Measurements from ENCODE around the gene CUX1.
A peak's percentile ranks its signal among the peaks of the same experiment; 100 is the strongest.
"Not testable (repeated sequence)": the region's sequence is repeated elsewhere in the genome, so short reads cannot be mapped to it uniquely, and the experiment has no call there.

The CUX1 gene

GRCh38 chr7:101845974-101846373, 28.5 kb downstream of the CUX1 start:
- TF ChIP-seq, protein P1, sequence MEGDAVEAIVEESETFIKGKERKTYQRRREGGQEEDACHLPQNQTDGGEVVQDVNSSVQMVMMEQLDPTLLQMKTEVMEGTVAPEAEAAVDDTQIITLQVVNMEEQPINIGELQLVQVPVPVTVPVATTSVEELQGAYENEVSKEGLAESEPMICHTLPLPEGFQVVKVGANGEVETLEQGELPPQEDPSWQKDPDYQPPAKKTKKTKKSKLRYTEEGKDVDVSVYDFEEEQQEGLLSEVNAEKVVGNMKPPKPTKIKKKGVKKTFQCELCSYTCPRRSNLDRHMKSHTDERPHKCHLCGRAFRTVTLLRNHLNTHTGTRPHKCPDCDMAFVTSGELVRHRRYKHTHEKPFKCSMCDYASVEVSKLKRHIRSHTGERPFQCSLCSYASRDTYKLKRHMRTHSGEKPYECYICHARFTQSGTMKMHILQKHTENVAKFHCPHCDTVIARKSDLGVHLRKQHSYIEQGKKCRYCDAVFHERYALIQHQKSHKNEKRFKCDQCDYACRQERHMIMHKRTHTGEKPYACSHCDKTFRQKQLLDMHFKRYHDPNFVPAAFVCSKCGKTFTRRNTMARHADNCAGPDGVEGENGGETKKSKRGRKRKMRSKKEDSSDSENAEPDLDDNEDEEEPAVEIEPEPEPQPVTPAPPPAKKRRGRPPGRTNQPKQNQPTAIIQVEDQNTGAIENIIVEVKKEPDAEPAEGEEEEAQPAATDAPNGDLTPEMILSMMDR (conservative IDR thresholded peaks at IDR 0.05), result no peak
- no peak overlapping the region for H3K27ac ChIP-seq

GRCh38 chr7:101846800-101847538, 29.5 kb downstream of the CUX1 start:
- H3K27ac ChIP-seq, result no peak overlapping the region
- TF ChIP-seq, protein P1 (conservative IDR thresholded peaks at IDR 0.05), result no peak

DNA sequence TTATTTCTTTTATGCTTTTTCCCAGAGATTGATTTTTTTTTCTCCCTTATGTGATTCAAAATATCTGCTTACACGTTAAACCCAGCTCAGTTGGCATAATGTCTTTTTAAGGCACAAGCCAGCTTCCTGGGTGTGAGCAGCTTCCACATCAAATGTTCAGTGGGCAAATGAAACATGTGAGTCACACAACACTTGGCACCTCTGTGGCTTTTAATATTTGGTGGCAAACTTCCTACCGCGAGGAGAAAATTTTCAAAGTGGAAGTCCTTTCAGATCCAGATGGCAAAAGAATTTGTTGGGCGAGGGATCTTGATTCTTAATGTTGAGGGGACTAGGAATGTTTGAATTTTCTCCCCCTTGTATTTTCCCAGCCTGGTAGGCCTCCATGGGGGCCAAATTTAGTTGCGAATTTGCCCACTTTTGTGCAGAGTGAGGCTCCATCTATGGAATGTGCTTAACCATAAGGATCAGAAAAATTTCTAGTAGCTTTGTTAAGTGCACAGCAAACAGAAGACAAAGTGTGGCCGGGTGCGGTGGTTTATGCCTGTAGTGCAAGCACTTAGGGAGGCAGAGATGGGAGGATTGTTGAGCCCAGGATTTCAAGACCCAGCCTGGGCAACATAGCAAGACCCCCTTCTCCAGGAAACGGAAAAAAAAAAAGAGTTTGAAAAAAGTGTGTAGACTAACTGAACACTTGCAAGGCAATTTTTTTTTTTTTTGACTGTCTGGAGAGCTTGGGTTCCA, 31.0 kb downstream of the CUX1 start:
- no peak overlapping the region for H3K27ac ChIP-seq
- TF ChIP-seq, protein P1 (conservative IDR thresholded peaks at IDR 0.05), result no peak

DNA sequence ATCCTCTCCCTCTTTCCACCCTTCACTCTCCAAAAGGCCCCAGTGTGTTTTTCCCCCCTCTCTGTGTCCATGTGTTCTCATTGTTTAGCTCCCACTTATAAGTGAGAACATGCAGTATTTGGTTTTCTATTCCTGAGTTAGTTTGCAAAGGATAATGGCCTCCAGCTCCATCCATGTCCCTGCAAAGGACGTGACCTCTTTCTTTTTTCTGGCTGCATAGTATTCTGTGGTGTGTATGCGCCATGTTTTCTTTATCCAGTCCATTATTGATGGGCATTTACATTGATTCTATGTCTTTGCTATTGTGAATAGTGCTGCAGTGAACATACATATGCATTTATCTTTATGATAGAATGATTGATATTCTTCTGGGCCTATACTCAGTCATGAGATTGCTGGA, 31.9 kb downstream of the CUX1 start:
- H3K27ac ChIP-seq, result not testable (repeated sequence)

DNA sequence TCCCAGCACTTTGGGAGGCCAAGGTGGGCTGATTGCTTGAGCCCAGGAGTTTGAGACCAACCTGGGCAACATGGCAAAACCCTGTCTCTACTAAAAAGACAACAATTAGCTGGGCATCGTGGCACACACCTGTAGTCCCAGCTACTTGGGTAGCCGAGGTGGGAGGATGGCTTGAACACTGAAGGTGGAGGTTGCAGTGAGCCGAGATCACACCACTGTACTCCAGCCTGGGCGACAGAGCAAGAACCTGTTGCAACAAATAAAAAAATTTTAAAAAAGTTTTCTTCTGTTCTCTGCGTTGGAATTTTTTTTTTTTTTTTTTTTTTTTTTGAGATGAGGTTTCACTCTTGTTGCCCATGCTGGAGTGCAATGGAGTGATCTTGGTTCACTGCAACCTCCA, 34.9 kb downstream of the CUX1 start:
- not testable (repeated sequence) for H3K27ac ChIP-seq

DNA sequence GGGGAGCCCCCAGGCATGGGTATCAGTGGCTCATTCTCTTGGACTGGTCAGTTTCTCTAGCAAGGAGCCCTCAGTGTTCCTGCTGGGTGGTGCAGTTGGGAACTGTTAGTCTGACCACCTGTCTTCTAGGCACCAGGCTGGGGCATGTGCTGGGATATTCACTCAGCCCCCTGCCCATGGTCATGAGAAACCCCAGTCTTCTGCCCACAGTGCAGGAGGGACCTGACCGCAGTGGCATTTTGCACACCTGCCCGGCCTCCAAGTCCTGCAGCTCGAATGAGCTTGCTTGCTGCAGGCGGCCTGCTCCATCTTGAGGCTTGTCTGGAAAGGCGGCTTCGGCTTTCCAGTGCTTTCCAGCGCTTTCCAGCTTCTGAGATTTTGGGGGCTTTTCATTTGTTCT, 36.3 kb downstream of the CUX1 start:
- H3K27ac ChIP-seq, result no peak overlapping the region
- TF ChIP-seq, protein P1 (conservative IDR thresholded peaks at IDR 0.05), result no peak

DNA sequence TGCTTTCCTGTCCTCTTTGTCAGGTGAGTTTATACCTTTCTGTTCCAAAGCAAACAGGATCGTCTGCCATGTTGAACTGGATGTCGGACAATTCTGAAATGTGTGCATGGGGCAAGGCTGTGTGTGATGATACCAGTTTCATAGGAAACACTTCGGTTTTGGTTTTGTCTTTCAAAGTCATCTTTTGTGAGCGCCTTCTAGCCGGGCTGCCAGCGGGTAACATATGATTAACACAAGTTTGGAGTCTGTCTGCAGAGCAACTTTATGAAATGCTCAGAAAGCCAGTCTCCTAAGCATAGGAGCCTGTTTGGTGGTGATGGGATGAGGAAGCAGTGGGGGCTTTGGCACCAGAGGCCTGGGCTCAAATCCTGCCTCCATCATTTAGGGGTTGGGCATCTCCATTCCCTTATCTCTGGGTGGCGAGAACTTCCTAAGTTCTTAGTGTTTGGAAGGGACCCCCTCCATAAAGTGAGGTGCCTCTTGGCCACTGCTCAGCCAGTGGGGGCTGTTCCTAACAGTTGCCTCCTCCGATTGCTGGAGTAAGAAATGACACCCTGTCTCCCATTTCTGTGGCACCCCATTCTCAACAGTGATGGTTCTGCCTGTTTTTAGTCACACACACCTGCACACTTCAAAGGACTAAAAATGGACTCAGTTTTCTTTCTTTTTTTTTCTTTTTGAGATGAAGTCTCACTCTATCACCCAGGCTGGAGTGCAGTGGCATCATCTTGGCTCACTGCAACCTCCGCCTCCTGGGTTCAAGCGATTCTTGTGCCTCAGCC, 36.8 kb downstream of the CUX1 start:
- no peak overlapping the region; the same call in 1 of the 2 replicates for H3K27ac ChIP-seq
- TF ChIP-seq, protein P1 (conservative IDR thresholded peaks at IDR 0.05), result no peak

GRCh38 chr7:101856473-101857357, 39.3 kb downstream of the CUX1 start:
- peak overlapping the region; percentile 82 for H3K27ac ChIP-seq
- TF ChIP-seq, protein P1 (conservative IDR thresholded peaks at IDR 0.05), result peak; percentile 73

Measured in VCaP (cell line).